Activated T-helper 1 cell treated with anti-CD3 and anti-CD28 coated beads, Interleukin-12 subunit alpha, Interleukin-12 subunit beta, Interleukin-2, Interleukin-4 antibody, amounts not matched to agents 30 ng/mL and 10 ng/mL and 1 ng/mL, durations not matched to agents 14 hours and 24 hours and 36 hours (primary cell): ENCODE measurements around the gene CHURC1. TPM values are rescaled to one million over a fixed set of nuclear protein-coding genes. Genes with fewer than 3 reads are reported as not detected.
A peak's percentile ranks its signal among the peaks of the same experiment; 100 is the strongest.
"Not testable (repeated sequence)": the region's sequence is repeated elsewhere in the genome, so short reads cannot be mapped to it uniquely, and the experiment has no call there.

Experiments
- DNase-seq: peaks from one replicate; pipeline ENCODE4 v3.0.0; 2021; ENCODE audit warnings: low spot score
- H3K27ac Mint-ChIP-seq: one replicate; pipeline ENCODE4 v1.8.0; 2021; ENCODE audit warnings: mild to moderate bottlenecking, mixed read lengths
- H3K27me3 Mint-ChIP-seq: one replicate; pipeline ENCODE4 v1.8.0; 2022; ENCODE audit warnings: mild to moderate bottlenecking, moderate library complexity, mixed read lengths; ENCODE audit not compliant: insufficient read depth
- H3K36me3 Mint-ChIP-seq: one replicate; pipeline ENCODE4 v1.8.0; 2021; ENCODE audit warnings: low read depth, mixed read lengths
- H3K4me1 Mint-ChIP-seq: one replicate; pipeline ENCODE4 v1.8.0; 2021; ENCODE audit warnings: low read depth, mixed read lengths
- H3K4me3 Mint-ChIP-seq: one replicate; pipeline ENCODE4 v1.8.0; 2021; ENCODE audit warnings: mild to moderate bottlenecking, moderate library complexity, mixed read lengths
- H3K9me3 Mint-ChIP-seq: one replicate; pipeline ENCODE4 v1.8.0; 2021; ENCODE audit warnings: mixed read lengths
- intact Hi-C: fragments of 100-400 bp; cut with micrococcal nuclease; formaldehyde crosslinking; loops from one replicate; pipeline ENCODE4 v1.15.1; 2024
- total RNA-seq: library from RNA; stranded (reverse); gene quantifications from 2 replicates; pipeline ENCODE4 v1.2.3, GENCODE V29; 2022

Gene CHURC1
- total RNA-seq, 1 donor from 2014 or later, result 50.7 TPM

GRCh38 chr14:64879635-64880220 is 34.5 kb upstream of the CHURC1 start, which contains the start of gene SPTB:
TSS of gene SPTB (minus strand) at chr14:64879907. CDS start at chr14:64823094, 56,813 bp downstream.
- Mint-ChIP-seq H3K9me3 (no peaks in the 10 kb centered on the region), H3K4me3 (peak within 1 kb of the TSS; percentile 79), H3K27ac (no peak within 1 kb of the TSS), H3K4me1 (no peaks in the 10 kb centered on the region), H3K36me3 (no peaks in the 10 kb centered on the region), H3K27me3 (peaks cover 72% of the 10 kb centered on the region)
- peak; percentile 22 for DNase-seq
- intact Hi-C loops, result loop anchor here (1.0 to 10.0 kb wide), 2 partner anchors 35 to 335 kb away; partner anchors contain the start of genes CHURC1, HSPA2 and PPP1R36

- DNase-seq, result peak; percentile 46
- intact Hi-C loops, result loop anchor here (1.0 to 10.0 kb wide), 2 partner anchors 34 to 336 kb away; partner anchors contain the start of genes CHURC1, HSPA2 and PPP1R36
- no peak overlapping the region for H3K27ac Mint-ChIP-seq
- H3K27me3 Mint-ChIP-seq, result peaks cover 68% of the 10 kb centered on the region
- peak overlapping the region; percentile 79 for H3K4me3 Mint-ChIP-seq
- H3K4me1 Mint-ChIP-seq, result no peaks in the 10 kb centered on the region
- H3K9me3 Mint-ChIP-seq, result no peaks in the 10 kb centered on the region
- H3K36me3 Mint-ChIP-seq, result no peaks in the 10 kb centered on the region
Measured at GRCh38 chr14:64880221-64881121, 33.8 kb upstream of the CHURC1 start.

GRCh38 chr14:64885559-64885958 is 28.7 kb upstream of the CHURC1 start:
- Mint-ChIP-seq H3K27me3 (peaks cover 60% of the 10 kb centered on the region), H3K4me1 (no peaks in the 10 kb centered on the region), H3K27ac (no peak overlapping the region), H3K9me3 (no peaks in the 10 kb centered on the region), H3K4me3 (no peak overlapping the region), H3K36me3 (no peaks in the 10 kb centered on the region)
- intact Hi-C loops, result loop anchor here (10.0 kb wide), 1 partner anchor 341 kb away; the partner anchor contains the start of genes HSPA2 and PPP1R36
- DNase-seq, result no peak

GRCh38 chr14:64889352-64889751 is 24.9 kb upstream of the CHURC1 start:
- intact Hi-C loops, result loop anchor here (10.0 kb wide), 1 partner anchor 345 kb away; the partner anchor contains the start of genes HSPA2 and PPP1R36
- Mint-ChIP-seq H3K4me1 (no peaks in the 10 kb centered on the region), H3K9me3 (no peaks in the 10 kb centered on the region), H3K27me3 (peaks cover 54% of the 10 kb centered on the region), H3K4me3 (no peak overlapping the region), H3K36me3 (no peaks in the 10 kb centered on the region), H3K27ac (no peak overlapping the region)
- no peak for DNase-seq

GRCh38 chr14:64891173-64891838 is 22.9 kb upstream of the CHURC1 start:
- H3K27ac Mint-ChIP-seq, result no peak overlapping the region
- H3K4me3 Mint-ChIP-seq, result no peak overlapping the region
- intact Hi-C loops, result loop anchor here (5.0 kb wide), 3 partner anchors 69 to 219 kb away; no protein-coding TSS in a partner anchor
- peaks cover 42% of the 10 kb centered on the region for H3K27me3 Mint-ChIP-seq
- no peaks in the 10 kb centered on the region for H3K36me3 Mint-ChIP-seq
- DNase-seq, result no peak
- H3K4me1 Mint-ChIP-seq, result no peaks in the 10 kb centered on the region
- H3K9me3 Mint-ChIP-seq, result no peaks in the 10 kb centered on the region

GRCh38 chr14:64891839-64892375 is 22.3 kb upstream of the CHURC1 start:
- Mint-ChIP-seq H3K27me3 (peaks cover 42% of the 10 kb centered on the region), H3K9me3 (no peaks in the 10 kb centered on the region), H3K27ac (no peak overlapping the region), H3K4me1 (no peaks in the 10 kb centered on the region), H3K4me3 (no peak overlapping the region), H3K36me3 (no peaks in the 10 kb centered on the region)
- DNase-seq, result peak; percentile 24
- intact Hi-C loops, result loop anchor here (5.0 kb wide), 3 partner anchors 70 to 220 kb away; no protein-coding TSS in a partner anchor

GRCh38 chr14:64899958-64900357 is 14.3 kb upstream of the CHURC1 start:
- no peak overlapping the region for H3K4me3 Mint-ChIP-seq
- intact Hi-C loops, result no loop called here
- H3K27ac Mint-ChIP-seq, result no peak overlapping the region

GRCh38 chr14:64906022-64906421 is 8.2 kb upstream of the CHURC1 start:
- Mint-ChIP-seq H3K27me3 (peaks cover 35% of the 10 kb centered on the region), H3K4me3 (no peak overlapping the region), H3K4me1 (no peaks in the 10 kb centered on the region), H3K36me3 (no peaks in the 10 kb centered on the region), H3K9me3 (no peaks in the 10 kb centered on the region), H3K27ac (no peak overlapping the region)
- DNase-seq, result no peak
- intact Hi-C loops, result no loop called here

More at GRCh38 chr14:64899958-64900357, 14.3 kb upstream of the CHURC1 start:
- no peak for DNase-seq
- no peaks in the 10 kb centered on the region for H3K4me1 Mint-ChIP-seq
- H3K36me3 Mint-ChIP-seq, result no peaks in the 10 kb centered on the region
- no peaks in the 10 kb centered on the region for H3K9me3 Mint-ChIP-seq
- H3K27me3 Mint-ChIP-seq, result peaks cover 42% of the 10 kb centered on the region

- H3K4me1 Mint-ChIP-seq, result peaks cover 29% of the 10 kb centered on the region
- intact Hi-C loops, result loop anchor here (5.0 kb wide), 1 partner anchor 204 kb away; no protein-coding TSS in a partner anchor
- no peak overlapping the region for H3K4me3 Mint-ChIP-seq
- peaks cover 19% of the 10 kb centered on the region for H3K27me3 Mint-ChIP-seq
- DNase-seq, result no peak
- peaks cover 5% of the 10 kb centered on the region for H3K9me3 Mint-ChIP-seq
- no peak overlapping the region for H3K27ac Mint-ChIP-seq
- peaks cover 7% of the 10 kb centered on the region for H3K36me3 Mint-ChIP-seq
Measured at GRCh38 chr14:64910847-64911495, 3.3 kb upstream of the CHURC1 start.

- Mint-ChIP-seq H3K36me3 (peaks cover 9% of the 10 kb centered on the region), H3K9me3 (peaks cover 5% of the 10 kb centered on the region), H3K4me1 (peaks cover 34% of the 10 kb centered on the region), H3K4me3 (no peak overlapping the region), H3K27me3 (peaks cover 13% of the 10 kb centered on the region), H3K27ac (no peak overlapping the region)
- DNase-seq, result no peak
- intact Hi-C loops, result loop anchor here (5.0 kb wide), 1 partner anchor 205 kb away; no protein-coding TSS in a partner anchor
Measured at GRCh38 chr14:64912261-64912660, 2.0 kb upstream of the CHURC1 start.

- intact Hi-C loops, result loop anchor here (5.0 kb wide), 1 partner anchor 206 kb away; no protein-coding TSS in a partner anchor
- not testable (repeated sequence) for DNase-seq, H3K27me3 Mint-ChIP-seq, H3K9me3 Mint-ChIP-seq
- peaks cover 16% of the 10 kb centered on the region for H3K36me3 Mint-ChIP-seq
- peak overlapping the region; percentile 94 for H3K27ac Mint-ChIP-seq
- peak overlapping the region; percentile 88 for H3K4me3 Mint-ChIP-seq
- H3K4me1 Mint-ChIP-seq, result peaks cover 45% of the 10 kb centered on the region
Measured at GRCh38 chr14:64913477-64913876, 778 bp upstream of the CHURC1 start.

- Mint-ChIP-seq H3K27ac (peak overlapping the region; percentile 94), H3K4me3 (peak overlapping the region; percentile 88), H3K36me3 (peaks cover 21% of the 10 kb centered on the region), H3K27me3 (no peaks in the 10 kb centered on the region), H3K9me3 (peaks cover 5% of the 10 kb centered on the region), H3K4me1 (peaks cover 51% of the 10 kb centered on the region)
- intact Hi-C loops, result no loop called here
- DNase-seq, result no peak
Measured at GRCh38 chr14:64915029-64915424, 772 bp downstream of the CHURC1 start.
